AG09309 (cell line): ENCODE data around the gene NEAT1.

Experiments
- DNase-seq: peaks from one replicate; pipeline ENCODE4 v3.0.0-alpha.2; 2010; ENCODE audit warnings: low read depth
- H3K4me3 ChIP-seq: 2 replicates; pipeline ENCODE4 v1.5.1; 2011; ENCODE audit warnings: mild to moderate bottlenecking, low read depth, low read length, moderate library complexity; ENCODE audit not compliant: control insufficient read depth
- CTCF ChIP-seq: IDR thresholded peaks from 2 replicates; pipeline ENCODE4 v1.5.1; 2011; ENCODE audit warnings: mild to moderate bottlenecking, low read depth, low read length, inconsistent platforms; ENCODE audit not compliant: insufficient read depth, control insufficient read depth; ENCODE audit errors: missing control alignments

The NEAT1 gene

GRCh38 chr11:65389294-65389980, 33.2 kb upstream of the NEAT1 start:
- H3K4me3 ChIP-seq: no peak overlapping the region
- TF ChIP-seq CTCF: no peak
- no peak for DNase-seq

- no peak for DNase-seq
- H3K4me3 ChIP-seq: no peak overlapping the region; the same call in 1 of the 2 replicates
- TF ChIP-seq CTCF: no peak
These were observed 32.3 kb upstream of the NEAT1 start for GRCh38 chr11:65390099-65390941.

- H3K4me3 ChIP-seq: no peak overlapping the region; the same call in 1 of the 2 replicates
- TF ChIP-seq CTCF: no peak
- no peak for DNase-seq
These were observed 31.6 kb upstream of the NEAT1 start for GRCh38 chr11:65390996-65391395.

GRCh38 chr11:65392186-65392829, 30.3 kb upstream of the NEAT1 start:
- no peak for TF ChIP-seq CTCF
- H3K4me3 ChIP-seq: no peak overlapping the region

GRCh38 chr11:65392899-65393298, 29.7 kb upstream of the NEAT1 start:
- DNase-seq: no peak
- no peak for TF ChIP-seq CTCF
- H3K4me3 ChIP-seq: no peak overlapping the region

More at GRCh38 chr11:65392186-65392829, 30.3 kb upstream of the NEAT1 start:
- no peak for DNase-seq

- no peak for TF ChIP-seq CTCF
- no peak for DNase-seq
- H3K4me3 ChIP-seq: no peak overlapping the region
These were observed 29.0 kb upstream of the NEAT1 start for GRCh38 chr11:65393513-65394079.
